ENCODE measurements around the gene RASAL2. TPM values are rescaled to one million over a fixed set of nuclear protein-coding genes. Genes with fewer than 3 reads are reported as not detected.

RASAL2 gene
- total RNA-seq, 1 experiment from 2014 or later = 22.2 TPM

GRCh38 chr1:178339834-178340233 lies 245.9 kb downstream of the RASAL2 start:
- H3K27ac ChIP-seq (ENCODE audit: insufficient read length, low read depth, low read length) = no peak overlapping the region
- no peak overlapping the region for H3K4ac ChIP-seq (ENCODE audit: low read depth, low read length)
- no peak for DNase-seq
- no peak overlapping the region for H3K27ac Mint-ChIP-seq
- no peak overlapping the region for H2BK20ac ChIP-seq (ENCODE audit: low read depth, low read length, poor library complexity, severe bottlenecking)
- WGBS (ENCODE audit: extremely low coverage, insufficient read length, low lambda C conversion rate) = no CpG with 5 or more reads among the region's 1 CpG
- no peak overlapping the region for H3K14ac ChIP-seq (ENCODE audit: insufficient read depth, low read length)
- no peak for TF ChIP-seq CTCF (conservative IDR thresholded peaks at IDR 0.05)
- no peaks in the 10 kb centered on the region for H3K9me3 ChIP-seq (ENCODE audit: control insufficient read depth, low read depth, low read length)
- H3K4me3 Mint-ChIP-seq = no peak overlapping the region
- H2BK5ac ChIP-seq (ENCODE audit: insufficient read length, low read length) = no peak overlapping the region
- no peaks in the 10 kb centered on the region for H4K20me1 ChIP-seq (ENCODE audit: control insufficient read depth, insufficient read depth, insufficient read length)
- H3K79me2 ChIP-seq (ENCODE audit: insufficient read depth, low read length) = peaks cover 3% of the 10 kb centered on the region; the same call in 1 of the 2 replicates
- no peak overlapping the region for H3T11ph ChIP-seq (ENCODE audit: low read length)
- no peaks in the 10 kb centered on the region for H3K36me3 Mint-ChIP-seq (ENCODE audit: insufficient read depth in 1 of 3, low read depth in 3 of 3)
- no peaks in the 10 kb centered on the region for H3K27me3 ChIP-seq (ENCODE audit: insufficient read depth, low read length)
- no peak overlapping the region for H4K8ac ChIP-seq (replicated peaks; ENCODE audit: insufficient read length, low read depth, low read length)
- no peak overlapping the region for H3K56ac ChIP-seq (ENCODE audit: insufficient read length, low read depth, low read length)
- H3K79me1 ChIP-seq (ENCODE audit: insufficient read depth, low read depth, low read length, poor library complexity, severe bottlenecking) = no peaks in the 10 kb centered on the region
- no peak overlapping the region for H3K23ac ChIP-seq (ENCODE audit: insufficient read length, low read depth, low read length)
- no peak overlapping the region for H4K91ac ChIP-seq (ENCODE audit: insufficient read length, low read depth, low read length)
- H3K9me3 Mint-ChIP-seq = no peaks in the 10 kb centered on the region
- no peak overlapping the region for H3K9ac ChIP-seq (ENCODE audit: extremely low read depth, insufficient read length, low read length)
- H3K18ac ChIP-seq (ENCODE audit: insufficient read length, low read depth, low read length) = no peak overlapping the region
- no peak overlapping the region for H2BK12ac ChIP-seq (ENCODE audit: insufficient read length, low read depth, low read length)
- no peak overlapping the region for H2AK5ac ChIP-seq (ENCODE audit: insufficient read length, low read length)
- H2BK120ac ChIP-seq (ENCODE audit: low read depth, low read length, poor library complexity, severe bottlenecking) = no peak overlapping the region
- H3K4me1 ChIP-seq (ENCODE audit: insufficient read depth, low read length) = peaks cover 6% of the 10 kb centered on the region; the same call in 1 of the 2 replicates
- H3K4me2 ChIP-seq (ENCODE audit: insufficient read depth, insufficient read length, low read length) = no peak overlapping the region
- H2BK15ac ChIP-seq (ENCODE audit: low read depth, low read length) = no peak overlapping the region
- no peaks in the 10 kb centered on the region for H3K27me3 Mint-ChIP-seq (ENCODE audit: low read depth)
- H3K4me1 Mint-ChIP-seq = peaks cover 49 to 50% of the 10 kb centered on the region in 2 experiments
- H2AFZ ChIP-seq (ENCODE audit: low read length) = no peak overlapping the region
- H4K5ac ChIP-seq (ENCODE audit: insufficient read length, low read depth, low read length) = no peak overlapping the region
- H3K23me2 ChIP-seq (ENCODE audit: insufficient read length, low read depth, low read length, poor library complexity, severe bottlenecking) = peaks cover 3% of the 10 kb centered on the region
